GM12873 (cell line): ENCODE measurements around the gene ARHGAP15.

ENCODE experiments used
- TF ChIP-seq, protein P1 (sequence below): IDR thresholded peaks from 2 replicates; pipeline ENCODE4 v1.5.1; 2012; ENCODE audit warnings: low read depth, mild to moderate bottlenecking, moderate library complexity, low read length, control low read depth; ENCODE audit not compliant: insufficient read depth; ENCODE audit errors: missing control alignments

The ARHGAP15 gene

GRCh38 chr2:143422681-143423080, 293.5 kb downstream of the ARHGAP15 start:
- TF ChIP-seq, protein P1, sequence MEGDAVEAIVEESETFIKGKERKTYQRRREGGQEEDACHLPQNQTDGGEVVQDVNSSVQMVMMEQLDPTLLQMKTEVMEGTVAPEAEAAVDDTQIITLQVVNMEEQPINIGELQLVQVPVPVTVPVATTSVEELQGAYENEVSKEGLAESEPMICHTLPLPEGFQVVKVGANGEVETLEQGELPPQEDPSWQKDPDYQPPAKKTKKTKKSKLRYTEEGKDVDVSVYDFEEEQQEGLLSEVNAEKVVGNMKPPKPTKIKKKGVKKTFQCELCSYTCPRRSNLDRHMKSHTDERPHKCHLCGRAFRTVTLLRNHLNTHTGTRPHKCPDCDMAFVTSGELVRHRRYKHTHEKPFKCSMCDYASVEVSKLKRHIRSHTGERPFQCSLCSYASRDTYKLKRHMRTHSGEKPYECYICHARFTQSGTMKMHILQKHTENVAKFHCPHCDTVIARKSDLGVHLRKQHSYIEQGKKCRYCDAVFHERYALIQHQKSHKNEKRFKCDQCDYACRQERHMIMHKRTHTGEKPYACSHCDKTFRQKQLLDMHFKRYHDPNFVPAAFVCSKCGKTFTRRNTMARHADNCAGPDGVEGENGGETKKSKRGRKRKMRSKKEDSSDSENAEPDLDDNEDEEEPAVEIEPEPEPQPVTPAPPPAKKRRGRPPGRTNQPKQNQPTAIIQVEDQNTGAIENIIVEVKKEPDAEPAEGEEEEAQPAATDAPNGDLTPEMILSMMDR: no peak

GRCh38 chr2:143425896-143426295, 296.7 kb downstream of the ARHGAP15 start:
- TF ChIP-seq, protein P1: no peak

- TF ChIP-seq, protein P1: no peak
Measured at GRCh38 chr2:143426296-143426695, 297.1 kb downstream of the ARHGAP15 start.

DNA sequence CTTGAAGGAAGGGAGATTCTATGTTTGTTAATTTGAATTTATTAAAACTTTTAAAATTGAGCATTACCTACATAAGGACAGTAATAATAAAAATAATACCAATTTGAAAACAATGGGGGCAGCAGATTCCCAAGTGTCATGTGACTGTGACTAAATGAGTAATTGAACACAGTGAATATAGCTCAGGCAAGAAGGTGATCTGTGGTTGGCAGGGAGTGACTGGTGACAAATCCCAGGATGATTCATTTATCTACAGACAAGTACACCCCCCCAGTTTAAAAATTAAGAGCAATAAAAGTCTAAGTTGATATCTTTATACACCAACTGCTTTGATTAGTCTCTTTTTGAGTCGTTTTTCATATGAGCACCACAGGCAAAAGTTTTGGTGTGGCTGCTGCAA, 299.5 kb downstream of the ARHGAP15 start:
- TF ChIP-seq, protein P1: no peak

DNA sequence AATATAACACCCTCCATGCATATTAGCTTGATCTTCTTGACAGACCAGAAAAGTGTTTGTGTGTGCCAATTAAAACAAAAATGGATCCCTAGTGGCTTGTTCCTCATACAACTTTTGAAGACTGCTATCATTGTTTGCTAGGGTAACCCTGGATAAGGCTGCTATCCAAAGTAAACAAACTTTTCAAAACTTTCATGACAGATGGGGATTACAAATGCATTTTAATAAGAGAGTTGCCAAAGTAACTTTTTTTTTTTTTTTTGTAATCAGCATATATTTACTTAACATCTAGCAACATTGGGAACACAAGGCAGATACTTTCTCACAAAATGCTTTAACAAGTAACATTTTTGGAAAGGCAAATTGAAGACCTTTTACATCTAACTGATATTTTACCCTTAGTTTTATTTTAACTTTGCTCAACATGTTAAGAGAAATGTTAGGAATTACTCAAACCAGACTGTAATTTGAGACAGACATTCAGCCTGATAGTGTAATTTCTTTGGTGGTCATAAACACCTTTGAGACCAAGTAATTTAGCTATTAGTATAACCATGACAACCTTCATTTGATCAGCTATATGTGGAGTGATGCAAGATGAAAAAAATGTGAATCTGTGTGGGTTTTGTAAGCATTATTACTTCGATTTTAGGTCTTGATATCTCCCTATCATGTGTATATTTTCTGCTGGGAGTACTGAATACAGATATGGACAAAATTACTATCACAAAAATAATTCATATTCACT, 300.9 kb downstream of the ARHGAP15 start:
- TF ChIP-seq, protein P1: no peak

GRCh38 chr2:143431316-143431715, 302.1 kb downstream of the ARHGAP15 start:
- TF ChIP-seq, protein P1: no peak

DNA sequence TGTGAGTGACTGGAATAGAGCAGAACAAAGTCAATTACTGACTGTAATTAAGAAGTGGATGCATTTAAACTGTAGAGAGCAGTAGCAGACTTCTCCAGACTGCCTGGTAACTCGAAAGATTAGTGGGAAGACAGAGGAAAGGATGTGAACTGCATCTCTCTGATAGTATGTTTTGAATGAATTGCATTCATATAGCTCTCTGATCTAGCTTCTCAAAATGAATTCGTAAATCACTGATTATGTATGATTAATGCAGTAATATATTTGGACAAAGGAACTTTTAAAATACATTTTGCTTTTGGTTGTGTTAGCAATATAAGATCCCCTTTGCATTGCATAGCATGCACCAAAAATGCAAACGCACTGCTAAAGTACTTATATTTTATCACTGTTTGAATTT, 304.0 kb downstream of the ARHGAP15 start:
- TF ChIP-seq, protein P1: no peak

GRCh38 chr2:143433840-143434239, 304.6 kb downstream of the ARHGAP15 start:
- TF ChIP-seq, protein P1: no peak
